ENCODE results near the gene ENTPD2.

The ENTPD2 gene

GRCh38 chr9:137055385-137056364 lies 1.8 kb upstream of the ENTPD2 start:
- TF ChIP-seq, protein P1, sequence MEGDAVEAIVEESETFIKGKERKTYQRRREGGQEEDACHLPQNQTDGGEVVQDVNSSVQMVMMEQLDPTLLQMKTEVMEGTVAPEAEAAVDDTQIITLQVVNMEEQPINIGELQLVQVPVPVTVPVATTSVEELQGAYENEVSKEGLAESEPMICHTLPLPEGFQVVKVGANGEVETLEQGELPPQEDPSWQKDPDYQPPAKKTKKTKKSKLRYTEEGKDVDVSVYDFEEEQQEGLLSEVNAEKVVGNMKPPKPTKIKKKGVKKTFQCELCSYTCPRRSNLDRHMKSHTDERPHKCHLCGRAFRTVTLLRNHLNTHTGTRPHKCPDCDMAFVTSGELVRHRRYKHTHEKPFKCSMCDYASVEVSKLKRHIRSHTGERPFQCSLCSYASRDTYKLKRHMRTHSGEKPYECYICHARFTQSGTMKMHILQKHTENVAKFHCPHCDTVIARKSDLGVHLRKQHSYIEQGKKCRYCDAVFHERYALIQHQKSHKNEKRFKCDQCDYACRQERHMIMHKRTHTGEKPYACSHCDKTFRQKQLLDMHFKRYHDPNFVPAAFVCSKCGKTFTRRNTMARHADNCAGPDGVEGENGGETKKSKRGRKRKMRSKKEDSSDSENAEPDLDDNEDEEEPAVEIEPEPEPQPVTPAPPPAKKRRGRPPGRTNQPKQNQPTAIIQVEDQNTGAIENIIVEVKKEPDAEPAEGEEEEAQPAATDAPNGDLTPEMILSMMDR (IDR thresholded peaks at IDR 0.05; ENCODE audit: insufficient read depth, low read depth, low read length, missing control alignments): no peak
- no peak overlapping the region for H3K4me3 ChIP-seq (ENCODE audit: low read length)
- DNase-seq (ENCODE audit: low read depth): no peak

DNA sequence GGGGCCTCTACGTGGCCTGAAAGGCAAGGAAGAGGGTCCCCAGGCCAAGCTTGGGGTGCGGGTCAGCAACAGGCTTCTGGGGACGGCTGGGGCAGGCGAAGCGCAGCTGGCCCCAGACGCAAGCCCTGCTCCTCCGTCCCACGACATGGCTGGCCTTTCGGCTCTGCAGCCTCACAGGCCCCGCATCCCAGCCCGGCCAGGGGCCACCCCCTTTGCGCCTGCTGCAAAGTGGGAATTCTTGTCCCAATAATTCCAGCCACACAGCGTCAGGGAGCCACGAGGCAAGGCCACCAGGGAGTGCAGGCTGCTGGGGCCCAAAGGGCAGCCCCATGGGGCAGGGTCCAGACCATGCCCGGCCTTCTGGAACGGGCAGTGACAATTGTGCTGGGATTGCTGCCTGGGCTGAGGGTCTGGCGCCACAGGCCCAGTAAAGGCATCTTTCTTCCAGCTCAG lies 1.1 kb upstream of the ENTPD2 start:
- H3K4me3 ChIP-seq (ENCODE audit: low read length): no peak overlapping the region
- no peak for DNase-seq (ENCODE audit: low read depth)
- TF ChIP-seq, protein P1 (IDR thresholded peaks at IDR 0.05; ENCODE audit: insufficient read depth, low read depth, low read length, missing control alignments): no peak

- TF ChIP-seq, protein P1 (IDR thresholded peaks at IDR 0.05; ENCODE audit: insufficient read depth, low read depth, low read length, missing control alignments): no peak
- H3K4me3 ChIP-seq (ENCODE audit: low read length): peak overlapping the region; percentile 29
- DNase-seq (ENCODE audit: low read depth): no peak
Measured at GRCh38 chr9:137052998-137053943, 590 bp downstream of the ENTPD2 start.

GRCh38 chr9:137052293-137052692 lies 1.6 kb downstream of the ENTPD2 start:
- DNase-seq (ENCODE audit: low read depth): no peak
- H3K4me3 ChIP-seq (ENCODE audit: low read length): no peak overlapping the region
- TF ChIP-seq, protein P1 (IDR thresholded peaks at IDR 0.05; ENCODE audit: insufficient read depth, low read depth, low read length, missing control alignments): no peak

DNA sequence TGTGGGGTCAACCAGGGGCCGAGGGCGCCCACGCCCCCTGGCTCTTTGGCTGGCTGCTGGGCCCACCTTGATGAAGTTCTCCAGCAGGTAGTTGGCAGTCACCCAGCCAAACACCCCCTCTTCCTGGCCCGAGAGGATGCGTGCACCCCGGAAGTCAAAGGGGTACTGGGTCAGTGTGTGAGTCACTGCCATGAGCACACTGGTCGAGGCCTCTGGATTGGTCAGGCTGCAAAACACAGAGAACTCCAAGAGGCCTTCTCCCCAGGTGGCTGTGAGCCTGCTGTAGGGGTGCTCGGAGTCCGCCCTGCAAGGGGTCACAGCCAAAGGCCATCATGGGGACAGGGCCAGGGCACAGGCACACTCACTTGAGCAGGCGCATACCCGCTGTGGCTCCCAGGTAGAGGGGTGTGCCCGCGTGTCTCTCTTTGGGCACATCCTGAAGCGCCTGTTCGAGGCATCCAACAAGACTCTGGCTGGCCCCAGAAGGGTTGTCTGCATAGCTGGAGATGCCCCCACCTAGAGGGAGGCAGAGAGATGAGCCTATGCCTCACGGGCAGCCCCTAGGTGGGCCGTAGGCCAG lies 2.6 kb downstream of the ENTPD2 start:
- no peak for DNase-seq (ENCODE audit: low read depth)
- H3K4me3 ChIP-seq (ENCODE audit: low read length): no peak overlapping the region
- TF ChIP-seq, protein P1 (IDR thresholded peaks at IDR 0.05; ENCODE audit: insufficient read depth, low read depth, low read length, missing control alignments): no peak

DNA sequence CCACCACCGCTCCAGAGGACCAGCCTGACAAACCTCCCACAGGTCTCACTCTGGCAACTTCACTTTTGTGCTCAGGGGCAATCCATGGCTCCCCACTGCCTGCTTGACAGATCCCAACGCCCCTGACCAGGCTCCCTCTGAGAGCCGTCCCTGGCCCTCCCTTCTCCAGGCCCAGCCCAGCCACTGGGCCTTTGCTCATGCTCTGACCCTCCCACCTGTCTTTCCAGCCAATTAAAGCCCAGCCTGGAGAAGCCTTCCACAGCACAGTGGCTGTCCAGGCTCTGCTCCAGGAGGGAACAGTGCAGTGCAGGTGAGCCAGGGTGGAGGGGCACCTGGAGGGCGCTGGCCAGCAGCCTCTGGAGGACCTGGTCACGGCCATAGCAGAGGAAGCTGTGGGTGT lies 3.3 kb downstream of the ENTPD2 start:
- TF ChIP-seq, protein P1 (IDR thresholded peaks at IDR 0.05; ENCODE audit: insufficient read depth, low read depth, low read length, missing control alignments): no peak
- DNase-seq (ENCODE audit: low read depth): peak; percentile 24
- no peak overlapping the region for H3K4me3 ChIP-seq (ENCODE audit: low read length)
